Measurements from ENCODE around the gene DYRK1A. TPM values are rescaled to one million over a fixed set of nuclear protein-coding genes. Genes with fewer than 3 reads are reported as not detected.

The DYRK1A gene
- total and polyA plus RNA-seq, 10 of the 15 experiments (the other 5 are each of a cell fraction or from before 2014, with no cell fraction given) = 2.4 to 68.6 (median 30.7) TPM

DNA sequence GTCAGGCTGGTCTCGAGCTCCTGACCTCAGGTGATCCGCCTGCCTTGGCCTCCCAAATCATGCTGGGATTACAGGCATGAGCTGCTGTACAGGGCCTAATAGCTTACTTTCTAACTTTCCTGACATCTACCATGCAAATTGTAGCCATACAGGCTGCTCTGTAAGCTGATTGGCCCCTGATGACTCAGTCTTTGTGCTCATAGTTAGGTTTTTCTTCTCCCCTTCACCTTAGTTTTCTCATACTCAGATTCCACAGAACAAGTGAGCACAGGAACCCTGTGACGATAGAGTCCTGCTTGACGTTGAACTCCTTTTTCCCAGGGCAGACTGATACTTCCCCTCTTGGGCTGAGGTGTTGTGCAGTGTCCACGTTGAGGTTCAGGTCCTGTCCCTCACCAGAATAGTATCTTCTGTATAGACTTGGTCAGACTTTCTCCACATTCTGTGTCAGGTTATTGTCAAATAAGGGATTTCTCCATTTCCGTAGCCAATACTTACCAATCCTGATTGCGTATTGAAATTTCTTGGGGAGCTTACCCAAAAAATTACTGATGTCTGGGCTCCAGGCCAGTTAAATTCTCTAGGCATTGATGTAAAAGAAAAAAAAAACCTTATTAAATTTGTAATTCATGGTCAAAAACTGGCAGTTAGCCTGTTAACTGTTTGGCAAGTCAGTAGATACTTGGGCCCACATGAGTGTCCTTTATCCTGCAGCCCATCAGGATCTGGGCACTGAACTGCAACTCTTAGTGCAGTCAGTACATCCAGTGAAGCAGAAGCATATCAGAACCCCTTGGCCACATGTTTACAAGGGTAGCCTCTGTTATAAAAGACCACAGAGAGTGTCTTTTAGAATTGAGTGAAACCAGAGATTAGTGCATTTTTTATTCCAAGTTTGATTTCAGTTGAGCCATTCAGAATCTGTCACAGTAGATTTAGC is 118.2 kb downstream of the DYRK1A start:
- intact Hi-C loops (cut with micrococcal nuclease; ENCODE audit: unreplicated experiment) (no loop called here), in situ Hi-C loops (cut with MboI) (no loop called here)
- no peaks in the 10 kb centered on the region for H4K20me1 ChIP-seq (ENCODE audit: control insufficient read depth, insufficient read depth)
- POLR2A ChIA-PET = interaction anchor here (0.7 kb wide), 1 partner anchor 521 kb away, joined by 3 read pairs; no protein-coding TSS in a partner anchor
- RAD21 ChIA-PET (ENCODE audit: unreplicated experiment) = interaction anchor here (0.7 kb wide), 1 partner anchor 76 kb away, joined by 3 read pairs; no protein-coding TSS in a partner anchor
- no peak for TF ChIP-seq HDAC6 (IDR thresholded peaks at IDR 0.05; ENCODE audit: unreplicated experiment)
- no peak for TF ChIP-seq FOXM1 (IDR thresholded peaks at IDR 0.05; ENCODE audit: low read depth, low read length)
- TF ChIP-seq CHD2 (IDR thresholded peaks at IDR 0.05; ENCODE audit: borderline replicate concordance, low read depth, low read length) = no peak
- no peak for TF ChIP-seq NR2F1 (conservative IDR thresholded peaks at IDR 0.05)
- TF ChIP-seq ESRRA (IDR thresholded peaks at IDR 0.05; ENCODE audit: low read length) = no peak
- TF ChIP-seq, protein P1, sequence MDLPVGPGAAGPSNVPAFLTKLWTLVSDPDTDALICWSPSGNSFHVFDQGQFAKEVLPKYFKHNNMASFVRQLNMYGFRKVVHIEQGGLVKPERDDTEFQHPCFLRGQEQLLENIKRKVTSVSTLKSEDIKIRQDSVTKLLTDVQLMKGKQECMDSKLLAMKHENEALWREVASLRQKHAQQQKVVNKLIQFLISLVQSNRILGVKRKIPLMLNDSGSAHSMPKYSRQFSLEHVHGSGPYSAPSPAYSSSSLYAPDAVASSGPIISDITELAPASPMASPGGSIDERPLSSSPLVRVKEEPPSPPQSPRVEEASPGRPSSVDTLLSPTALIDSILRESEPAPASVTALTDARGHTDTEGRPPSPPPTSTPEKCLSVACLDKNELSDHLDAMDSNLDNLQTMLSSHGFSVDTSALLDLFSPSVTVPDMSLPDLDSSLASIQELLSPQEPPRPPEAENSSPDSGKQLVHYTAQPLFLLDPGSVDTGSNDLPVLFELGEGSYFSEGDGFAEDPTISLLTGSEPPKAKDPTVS (IDR thresholded peaks at IDR 0.05; ENCODE audit: low read depth, low read length) = no peak
- TF ChIP-seq JUNB (IDR thresholded peaks at IDR 0.05) = no peak
- no peak for TF ChIP-seq CBX5 (IDR thresholded peaks at IDR 0.05; ENCODE audit: low read depth)
- TF ChIP-seq DPF2 (IDR thresholded peaks at IDR 0.05) = no peak
- no peak for TF ChIP-seq MYB (IDR thresholded peaks at IDR 0.05; ENCODE audit: borderline replicate concordance, low read depth, low read length)
- no peak for TF ChIP-seq CBFB (IDR thresholded peaks at IDR 0.05; ENCODE audit: low read depth)
- TF ChIP-seq POLR2AphosphoS2 (IDR thresholded peaks at IDR 0.05; ENCODE audit: low read depth, low read length) = no peak
- no peak for TF ChIP-seq PAX8 (IDR thresholded peaks at IDR 0.05)
- TF ChIP-seq MTA3 (IDR thresholded peaks at IDR 0.05; ENCODE audit: borderline replicate concordance, low read length) = no peak
- TF ChIP-seq SMAD1 (IDR thresholded peaks at IDR 0.05; ENCODE audit: low read depth, partially characterized antibody) = no peak
- TF ChIP-seq ZNF274 (IDR thresholded peaks at IDR 0.05; ENCODE audit: insufficient read depth, insufficient read length) = no peak
- TF ChIP-seq BCL11A (IDR thresholded peaks at IDR 0.05; ENCODE audit: low read depth, low read length) = no peak
- no peak for TF ChIP-seq RCOR1 (conservative IDR thresholded peaks at IDR 0.05; ENCODE audit: low read depth, low read length)
- no peak for FAIRE-seq
- no peak overlapping the region for H3K4me2 ChIP-seq (ENCODE audit: control insufficient read depth, insufficient read depth)
- no peak overlapping the region for H2AFZ ChIP-seq (ENCODE audit: control insufficient read depth, low read depth, low read length)
- no peaks in the 10 kb centered on the region for H3K27me3 ChIP-seq (replicated peaks in 1 of 2; ENCODE audit: control insufficient read depth in 2 of 2, insufficient read depth in 2 of 2, low read length in 1 of 2)
- H3K36me3 ChIP-seq (ENCODE audit: control insufficient read depth in 2 of 2, insufficient read depth in 2 of 2, low read length in 1 of 2) = peaks cover 8 to 32% of the 10 kb centered on the region in 2 experiments
- CTCF ChIA-PET = no interaction called here
- no peak overlapping the region for H3K27ac ChIP-seq (ENCODE audit: control insufficient read depth, insufficient read depth)
- no TSS peak for BruUV-seq (replicated peaks)
- H3K9ac ChIP-seq (ENCODE audit: control insufficient read depth, insufficient read depth, low read length) = no peak overlapping the region
- no peaks in the 10 kb centered on the region for H3K4me1 ChIP-seq (ENCODE audit: control insufficient read depth, insufficient read depth, low read length)
- H3K4me3 ChIP-seq = no peak overlapping the region
- DNase-seq (ENCODE audit: low read depth, low spot score) = no peak
- no peak for ATAC-seq
- SMC1A ChIA-PET (ENCODE audit: uncharacterized antibody, unreplicated experiment) = no interaction called here
- H3K9me3 ChIP-seq (replicated peaks; ENCODE audit: control insufficient read depth, insufficient read depth, low read length) = no peaks in the 10 kb centered on the region
- H3K79me2 ChIP-seq (ENCODE audit: control insufficient read depth, insufficient read depth, low read length) = no peaks in the 10 kb centered on the region
- WGBS (ENCODE audit: insufficient coverage, insufficient replicate concordance, low lambda C conversion rate, missing lambda C conversion rate) = 86% methylated on average over 7 of the region's 7 CpGs

Data from GM12878 (cell line).